Breast epithelium (tissue), 4 donors: ENCODE measurements around the gene SAFB. TPM values are rescaled to one million over a fixed set of nuclear protein-coding genes. Genes with fewer than 3 reads are reported as not detected.

ENCODE experiments used
- DNase-seq, 2 donors: peaks; one replicate each; pipeline ENCODE4 v3.0.0-alpha.2; 2019; ENCODE audit warnings: low spot score in 2 of 2
- H3K27ac ChIP-seq, 2 donors: fragments of 200-600 bp; sonication (generic) in 1 of 2; one replicate each; pipeline ENCODE4 v1.5.1; 2016 to 2019; ENCODE audit warnings: mild to moderate bottlenecking in 1 of 2
- H3K27me3 ChIP-seq, 2 donors: fragments of 200-600 bp; sonication (generic) in 1 of 2; one replicate each; pipeline versions ENCODE4 v1.5.1 to v1.6.0; 2017 to 2019; ENCODE audit warnings: control low read depth in 1 of 2, mild to moderate bottlenecking in 1 of 2
- H3K36me3 ChIP-seq: fragments of 200-600 bp; one replicate; pipeline ENCODE4 v1.5.1; 2019
- H3K4me1 ChIP-seq, 2 donors: fragments of 200-600 bp; sonication (generic); one replicate each; pipeline ENCODE4 v1.5.1; 2016 to 2019; ENCODE audit warnings: control low read depth in 1 of 2
- H3K4me3 ChIP-seq, 3 donors: fragments of 200-600 bp; sonication (generic); 1 replicate in 2 of 3; 2 replicates in 1 of 3; pipeline ENCODE4 v1.5.1; 2016 to 2019; ENCODE audit warnings: mild to moderate bottlenecking in 3 of 3, moderate library complexity in 2 of 3
- H3K9me3 ChIP-seq, 2 donors: fragments of 200-600 bp; sonication (generic) in 1 of 2; one replicate each; pipeline ENCODE4 v1.5.1; 2016 to 2019; ENCODE audit warnings: control low read depth in 1 of 2
- POLR2A ChIP-seq: fragments of 450-650 bp; IDR thresholded peaks from one replicate; pipeline ENCODE4 v1.6.1; 2016; ENCODE audit warnings: antibody characterized with exemption, mild to moderate bottlenecking, moderate library complexity
- POLR2AphosphoS5 ChIP-seq, 3 donors: sonication (generic); formaldehyde crosslinking; IDR thresholded peaks; one replicate each; pipeline ENCODE4 v1.6.1; 2017; ENCODE audit warnings: antibody characterized with exemption in 3 of 3
- intact Hi-C: fragments of 100-400 bp; cut with DNase I; formaldehyde crosslinking; loops from one replicate; pipeline ENCODE4 v1.15.1; 2023; ENCODE audit warnings: low total_unique reads
- total RNA-seq, 3 donors: library from RNA; depleted of rRNA; stranded (reverse); fragments of >200 nt; gene quantifications; one replicate each; pipeline ENCODE4 v1.1.0, GENCODE V29; 2016
- TF ChIP-seq, protein P1 (sequence below), 3 donors: fragments of 450-650 bp; IDR thresholded peaks; one replicate each; pipeline ENCODE4 v1.5.1; 2016 to 2017; ENCODE audit warnings: antibody characterized with exemption in 3 of 3, mild to moderate bottlenecking in 3 of 3, moderate library complexity in 3 of 3

Gene SAFB
- total RNA-seq, 3 donors from 2014 or later = 64.2 to 112 (median 111) TPM

DNA sequence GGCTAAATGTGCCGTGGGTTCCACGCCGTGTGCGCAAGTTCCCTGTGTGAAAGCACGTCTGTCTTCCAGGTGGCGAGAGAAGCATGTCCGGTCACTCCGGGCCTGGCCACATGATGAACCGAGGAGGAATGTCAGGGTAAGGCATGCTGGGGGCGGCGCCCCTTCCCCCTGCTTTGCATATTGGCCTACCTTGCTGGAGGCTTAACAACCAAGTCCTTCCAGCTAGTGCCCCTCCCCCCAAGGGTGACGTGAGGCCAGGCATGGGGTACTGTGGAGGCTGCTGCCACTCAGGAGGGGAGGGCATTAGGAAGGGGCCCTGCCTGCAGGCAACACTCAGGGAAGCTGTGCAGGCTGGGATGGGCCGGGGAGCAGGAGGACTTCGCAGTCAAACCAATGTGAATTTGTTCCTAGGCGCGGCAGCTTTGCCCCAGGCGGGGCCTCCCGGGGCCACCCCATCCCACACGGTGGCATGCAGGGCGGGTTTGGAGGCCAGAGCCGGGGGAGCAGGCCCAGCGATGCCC lies 44.9 kb downstream of the SAFB start:
- no peaks in the 10 kb centered on the region for H3K27me3 ChIP-seq
- H3K36me3 ChIP-seq = peaks cover 10% of the 10 kb centered on the region
- no peak overlapping the region for H3K27ac ChIP-seq
- H3K4me1 ChIP-seq = no peaks in the 10 kb centered on the region
- H3K9me3 ChIP-seq = no peaks in the 10 kb centered on the region
- H3K4me3 ChIP-seq = no peak overlapping the region
- no peak for TF ChIP-seq POLR2A
- TF ChIP-seq, protein P1, sequence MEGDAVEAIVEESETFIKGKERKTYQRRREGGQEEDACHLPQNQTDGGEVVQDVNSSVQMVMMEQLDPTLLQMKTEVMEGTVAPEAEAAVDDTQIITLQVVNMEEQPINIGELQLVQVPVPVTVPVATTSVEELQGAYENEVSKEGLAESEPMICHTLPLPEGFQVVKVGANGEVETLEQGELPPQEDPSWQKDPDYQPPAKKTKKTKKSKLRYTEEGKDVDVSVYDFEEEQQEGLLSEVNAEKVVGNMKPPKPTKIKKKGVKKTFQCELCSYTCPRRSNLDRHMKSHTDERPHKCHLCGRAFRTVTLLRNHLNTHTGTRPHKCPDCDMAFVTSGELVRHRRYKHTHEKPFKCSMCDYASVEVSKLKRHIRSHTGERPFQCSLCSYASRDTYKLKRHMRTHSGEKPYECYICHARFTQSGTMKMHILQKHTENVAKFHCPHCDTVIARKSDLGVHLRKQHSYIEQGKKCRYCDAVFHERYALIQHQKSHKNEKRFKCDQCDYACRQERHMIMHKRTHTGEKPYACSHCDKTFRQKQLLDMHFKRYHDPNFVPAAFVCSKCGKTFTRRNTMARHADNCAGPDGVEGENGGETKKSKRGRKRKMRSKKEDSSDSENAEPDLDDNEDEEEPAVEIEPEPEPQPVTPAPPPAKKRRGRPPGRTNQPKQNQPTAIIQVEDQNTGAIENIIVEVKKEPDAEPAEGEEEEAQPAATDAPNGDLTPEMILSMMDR (IDR thresholded peaks at IDR 0.05) = no peak
- TF ChIP-seq POLR2AphosphoS5 (IDR thresholded peaks at IDR 0.05) = no peak
- no peak for DNase-seq
- intact Hi-C loops = no loop called here

GRCh38 chr19:5669212-5669611 lies 46.3 kb downstream of the SAFB start:
- TF ChIP-seq, protein P1 (IDR thresholded peaks at IDR 0.05) = no peak
- no peak for TF ChIP-seq POLR2A
- no peak for TF ChIP-seq POLR2AphosphoS5 (IDR thresholded peaks at IDR 0.05)
- DNase-seq = no peak
- no peaks in the 10 kb centered on the region for H3K9me3 ChIP-seq
- H3K4me1 ChIP-seq = no peaks in the 10 kb centered on the region
- peaks cover 3% of the 10 kb centered on the region for H3K36me3 ChIP-seq
- intact Hi-C loops = no loop called here
- no peak overlapping the region for H3K4me3 ChIP-seq
- H3K27ac ChIP-seq = no peak overlapping the region
- no peaks in the 10 kb centered on the region for H3K27me3 ChIP-seq

DNA sequence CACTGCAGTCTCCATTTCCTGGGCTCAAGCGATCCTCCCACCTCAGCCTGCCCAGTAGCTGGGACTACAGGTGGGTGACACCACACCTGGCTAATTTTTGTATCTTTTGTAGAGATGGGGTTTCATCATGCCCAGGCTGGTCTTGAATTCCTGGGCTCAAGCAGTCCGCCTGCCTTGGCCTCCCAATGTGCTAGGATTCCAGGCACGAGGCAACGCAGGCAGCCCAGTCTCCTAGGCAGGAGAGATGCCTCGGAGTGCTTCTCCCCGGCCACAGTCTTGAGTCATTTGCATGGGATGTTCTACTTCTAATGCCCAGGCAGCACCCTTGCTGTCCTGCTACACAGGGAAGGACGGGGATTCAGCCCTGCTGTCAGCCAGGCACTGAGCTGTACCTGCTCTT lies 48.7 kb downstream of the SAFB start:
- intact Hi-C loops = no loop called here
- TF ChIP-seq, protein P1 (IDR thresholded peaks at IDR 0.05) = no peak
- TF ChIP-seq POLR2AphosphoS5 (IDR thresholded peaks at IDR 0.05) (no peak), POLR2A (no peak)
- H3K27me3 ChIP-seq = no peaks in the 10 kb centered on the region

DNA sequence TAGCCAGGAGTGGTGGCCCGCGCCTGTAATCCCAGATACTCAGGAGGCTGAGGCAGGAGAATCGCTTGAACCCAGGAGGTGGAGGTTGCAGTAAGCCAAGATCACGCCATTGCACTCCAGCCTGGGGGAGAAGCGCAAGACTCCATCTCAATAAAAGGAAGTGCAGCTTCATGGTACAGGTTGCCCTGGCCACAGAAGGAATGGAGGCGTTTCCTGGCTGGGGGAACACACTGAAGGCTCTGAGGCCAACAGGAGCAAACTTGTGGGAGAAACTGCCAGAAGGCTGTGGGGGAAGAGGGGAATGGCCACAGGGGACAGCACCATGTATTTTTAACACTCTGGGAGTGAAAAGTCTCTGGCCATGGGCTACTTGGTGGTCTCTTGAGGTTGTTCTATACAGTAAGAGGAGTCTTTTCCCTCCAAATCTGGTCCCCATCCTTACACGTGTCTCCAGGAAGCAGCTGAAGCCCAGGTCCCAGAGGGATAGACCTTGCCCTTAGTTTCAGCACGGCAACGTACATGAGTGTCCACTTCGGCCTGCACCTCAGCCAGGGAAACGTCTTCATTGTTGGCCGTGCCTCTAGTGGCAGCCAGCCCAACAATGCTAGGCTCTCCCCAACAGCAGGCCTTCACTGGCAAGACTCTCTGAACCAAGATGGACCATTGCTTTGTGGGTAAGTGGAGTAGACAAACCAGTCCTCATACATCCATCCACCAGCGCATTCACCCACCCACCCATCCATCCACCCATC lies 50.0 kb downstream of the SAFB start:
- H3K9me3 ChIP-seq = no peaks in the 10 kb centered on the region
- no peaks in the 10 kb centered on the region for H3K4me1 ChIP-seq
- DNase-seq = no peak
- no peaks in the 10 kb centered on the region for H3K27me3 ChIP-seq
- no peaks in the 10 kb centered on the region for H3K36me3 ChIP-seq
- intact Hi-C loops = no loop called here
- H3K27ac ChIP-seq = no peak overlapping the region
- TF ChIP-seq POLR2A = no peak
- TF ChIP-seq POLR2AphosphoS5 (IDR thresholded peaks at IDR 0.05) = no peak
- TF ChIP-seq, protein P1 (IDR thresholded peaks at IDR 0.05) = no peak
- no peak overlapping the region for H3K4me3 ChIP-seq

More for the DNA sequence above, 48.7 kb downstream of the SAFB start:
- no peak overlapping the region for H3K27ac ChIP-seq
- H3K9me3 ChIP-seq = no peaks in the 10 kb centered on the region
- H3K4me1 ChIP-seq = no peaks in the 10 kb centered on the region
- no peak overlapping the region for H3K4me3 ChIP-seq
- no peak for DNase-seq
- no peaks in the 10 kb centered on the region for H3K36me3 ChIP-seq

DNA sequence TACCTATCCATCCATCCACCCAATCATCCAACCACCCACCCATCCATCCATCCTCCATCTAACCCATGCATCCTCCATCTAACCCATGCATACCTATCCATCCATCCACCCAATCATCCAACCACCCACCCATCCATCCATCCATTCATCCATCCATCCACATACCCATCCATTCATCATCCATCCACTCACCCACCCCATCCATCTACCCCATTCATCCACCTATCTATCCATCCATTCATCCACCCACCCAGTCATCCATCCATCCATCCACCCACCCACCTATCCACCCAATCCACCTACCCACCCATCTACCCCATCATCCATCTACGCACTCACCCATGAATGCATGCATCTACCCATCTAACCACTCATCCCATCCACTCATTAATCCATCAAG lies 50.9 kb downstream of the SAFB start:
- no peak for DNase-seq
- H3K4me3 ChIP-seq = no peak overlapping the region
- TF ChIP-seq POLR2A = no peak
- no peaks in the 10 kb centered on the region for H3K9me3 ChIP-seq
- H3K27ac ChIP-seq = no peak overlapping the region
- H3K27me3 ChIP-seq = no peaks in the 10 kb centered on the region
- H3K4me1 ChIP-seq = no peaks in the 10 kb centered on the region
- no peaks in the 10 kb centered on the region for H3K36me3 ChIP-seq
- intact Hi-C loops = no loop called here
